GM19351 (cell line): ENCODE results near the gene TXLNA.

Experiments used
- ATAC-seq: cut with Tn5 transposase; IDR thresholded peaks from one replicate; pipeline ENCODE4 v1.9.1; 2021; ENCODE audit warnings: mild to moderate bottlenecking, moderate library complexity; ENCODE audit not compliant: unreplicated experiment

TXLNA gene

GRCh38 chr1:32242341-32242851 is 62.9 kb downstream of the TXLNA start:
- ATAC-seq = no peak

- no peak for ATAC-seq
These were observed 67.4 kb downstream of the TXLNA start, which contains the start of gene FAM167B for GRCh38 chr1:32246888-32247273. Gene FAM167B, plus strand, starts transcription at chr1:32247222. Its CDS starts 200 bp downstream, at chr1:32247422.

GRCh38 chr1:32247452-32247851 is 68.0 kb downstream of the TXLNA start:
- ATAC-seq = no peak
